GM12878 (cell line): ENCODE data around the gene GDNF. TPM values are rescaled to one million over a fixed set of nuclear protein-coding genes. Genes with fewer than 3 reads are reported as not detected.

Source experiments
- ATAC-seq: fragments of 200-7000 bp; cut with Tn5 transposase; 3 replicates; pipeline ENCODE4 v1.9.1; 2020; ENCODE audit warnings: mild to moderate bottlenecking, moderate library complexity
- BruUV-seq: library from RNA; stranded (reverse); fragments of 400-500 nt; replicated peaks from 2 replicates; lab custom pipeline; 2021; lab: Mats Ljungman, UMichigan
- CTCF ChIA-PET: fragments of 300-600 bp; sonication (Branson Sonifier 250); formaldehyde crosslinking; extraction: SDS; loops from one replicate; lab custom pipeline; 2021; ENCODE audit warnings: inconsistent platforms; lab: Yijun Ruan, JAX
- POLR2A ChIA-PET: fragments of 350-600 bp; formaldehyde crosslinking; extraction: SDS; loops from one replicate; lab custom pipeline; 2021; ENCODE audit warnings: inconsistent platforms; lab: Charles Lee
- RAD21 ChIA-PET: fragments of 300-600 bp; sonication (Branson Sonifier 250); formaldehyde crosslinking; loops from one replicate; lab custom pipeline; 2023; ENCODE audit warnings: antibody characterized with exemption; ENCODE audit not compliant: unreplicated experiment; lab: Charles Lee
- SMC1A ChIA-PET: fragments of 300-600 bp; sonication (Branson Sonifier 250); formaldehyde crosslinking; loops from one replicate; lab custom pipeline; 2023; ENCODE audit not compliant: unreplicated experiment, uncharacterized antibody; lab: Charles Lee
- DNase-seq: peaks from one replicate; pipeline ENCODE4 v3.0.0-alpha.2; 2011; ENCODE audit warnings: low read depth, low spot score
- FAIRE-seq: peaks from 3 replicates; lab custom pipeline; 2011; peaks lifted over from hg19 to GRCh38; lab: Jason Lieb, UNC
- H2AFZ ChIP-seq: 2 replicates; pipeline ENCODE4 v1.6.0; 2011; ENCODE audit warnings: low read depth, low read length, control low read depth; ENCODE audit not compliant: control insufficient read depth
- H3K27ac ChIP-seq: 2 replicates; pipeline ENCODE4 v1.5.1; 2011; ENCODE audit warnings: control low read depth; ENCODE audit not compliant: control insufficient read depth, insufficient read depth
- H3K27me3 ChIP-seq, 2 experiments: replicated peaks in 1 of 2; 2 replicates each; pipeline versions ENCODE4 v1.6.0 to v1.6.1; 2011; ENCODE audit warnings: low read length in 1 of 2; ENCODE audit not compliant: control insufficient read depth in 2 of 2, insufficient read depth in 2 of 2
- H3K36me3 ChIP-seq, 2 experiments: 2 replicates each; pipeline ENCODE4 v1.5.1; 2011; ENCODE audit warnings: low read length in 1 of 2; ENCODE audit not compliant: control insufficient read depth in 2 of 2, insufficient read depth in 2 of 2
- H3K4me1 ChIP-seq: 2 replicates; pipeline ENCODE4 v1.6.1; 2011; ENCODE audit warnings: mild to moderate bottlenecking, low read length, moderate library complexity, mixed read lengths; ENCODE audit not compliant: control insufficient read depth, insufficient read depth
- H3K4me2 ChIP-seq: 2 replicates; pipeline ENCODE4 v1.6.0; 2011; ENCODE audit warnings: control low read depth; ENCODE audit not compliant: control insufficient read depth, insufficient read depth
- H3K4me3 ChIP-seq: fragments of 200-600 bp; sonication (generic); 2 replicates; pipeline ENCODE4 v1.5.1; 2016
- H3K79me2 ChIP-seq: 2 replicates; pipeline ENCODE4 v1.6.0; 2011; ENCODE audit warnings: low read length; ENCODE audit not compliant: control insufficient read depth, insufficient read depth
- H3K9ac ChIP-seq: 2 replicates; pipeline ENCODE4 v1.8.0; 2011; ENCODE audit warnings: low read length, control low read depth, mixed read lengths; ENCODE audit not compliant: control insufficient read depth, insufficient read depth
- H3K9me3 ChIP-seq: replicated peaks from 3 replicates; pipeline ENCODE4 v1.5.1; 2011; ENCODE audit warnings: mild to moderate bottlenecking, low read length; ENCODE audit not compliant: control insufficient read depth, insufficient read depth
- H4K20me1 ChIP-seq: 2 replicates; pipeline ENCODE4 v1.6.0; 2011; ENCODE audit not compliant: control insufficient read depth, insufficient read depth
- CBFB ChIP-seq: IDR thresholded peaks from 2 replicates; pipeline ENCODE4 v1.6.1; 2016; ENCODE audit warnings: antibody characterized with exemption, low read depth
- LARP7 ChIP-seq: fragments of 450-650 bp; IDR thresholded peaks from 2 replicates; pipeline ENCODE4 v1.6.1; 2017; ENCODE audit warnings: mild to moderate bottlenecking
- NR2C1 ChIP-seq: fragments of 450-650 bp; IDR thresholded peaks from 2 replicates; pipeline ENCODE4 v1.6.1; 2017; ENCODE audit warnings: antibody characterized with exemption, mild to moderate bottlenecking, moderate library complexity
- NRF1 ChIP-seq: conservative IDR thresholded peaks from 2 replicates; pipeline ENCODE4 v1.6.1; 2011; ENCODE audit warnings: mild to moderate bottlenecking, low read depth, low read length, improper control_type of control experiment
- SMC3 ChIP-seq: IDR thresholded peaks from 2 replicates; pipeline ENCODE4 v1.6.1; 2011; ENCODE audit warnings: low read length, improper control_type of control experiment, borderline replicate concordance
- SP1 ChIP-seq: IDR thresholded peaks from one replicate; pipeline ENCODE4 v1.6.1; 2011; ENCODE audit warnings: low read depth, low read length
- ZSCAN29 ChIP-seq: fragments of 450-650 bp; IDR thresholded peaks from 2 replicates; pipeline ENCODE4 v1.6.1; 2017; ENCODE audit warnings: mild to moderate bottlenecking, moderate library complexity
- WGBS: methylation state at CpG from one replicate; pipeline ENCODE4 v1.1.6; 2016; ENCODE audit warnings: low lambda C conversion rate; ENCODE audit not compliant: insufficient replicate concordance, insufficient coverage; ENCODE audit errors: missing lambda C conversion rate; 5-methylcytosine and 5-hydroxymethylcytosine counted together
- in situ Hi-C: fragments of 300-500 bp; cut with MboI; formaldehyde crosslinking; loops from 9 replicates; pipeline ENCODE4 v1.14.3; 2018; ENCODE audit warnings: mixed read lengths
- intact Hi-C: fragments of 100-400 bp; cut with micrococcal nuclease; formaldehyde crosslinking; loops from one replicate; pipeline ENCODE4 v1.14.2; 2022; ENCODE audit not compliant: unreplicated experiment
- polyA plus RNA-seq, 11 experiments: library from polyadenylated mRNA; depleted of rRNA in 4 of 11; unstranded in 6 of 11; stranded (reverse) in 5 of 11; fragments of >200 nt; fragmentation: Nextera tagmentation in 4 of 11; fragmentation: Illumina TruSeq in 1 of 11; extraction: Ambion mirVana in 4 of 11; extraction: Trizol in 1 of 11; gene quantifications; 1 replicate in 1 of 11; 2 replicates in 10 of 11; pipeline versions ENCODE4 v1.2.1 to v1.2.3, GENCODE V29; 2011 to 2016; ENCODE audit warnings: inconsistent platforms in 2 of 11, missing spikeins in 2 of 11, low read depth in 1 of 11
- total RNA-seq, 4 experiments: library from RNA; depleted of rRNA in 3 of 4; stranded (reverse); fragments of >200 nt in 3 of 4; fragmentation: Illumina TruSeq in 1 of 4; extraction: Trizol in 1 of 4; gene quantifications; 2 replicates each; pipeline versions ENCODE4 v1.2.1 to v1.2.3, GENCODE V29; 2013 to 2021
- TF ChIP-seq, protein P1 (sequence below): fragments of 450-650 bp; IDR thresholded peaks from 2 replicates; pipeline ENCODE4 v1.6.1; 2017; ENCODE audit warnings: mild to moderate bottlenecking, moderate library complexity

GDNF gene
- total and polyA plus RNA-seq, 10 of the 15 experiments (the other 5 are each of a cell fraction or from before 2014, with no cell fraction given): not detected

DNA sequence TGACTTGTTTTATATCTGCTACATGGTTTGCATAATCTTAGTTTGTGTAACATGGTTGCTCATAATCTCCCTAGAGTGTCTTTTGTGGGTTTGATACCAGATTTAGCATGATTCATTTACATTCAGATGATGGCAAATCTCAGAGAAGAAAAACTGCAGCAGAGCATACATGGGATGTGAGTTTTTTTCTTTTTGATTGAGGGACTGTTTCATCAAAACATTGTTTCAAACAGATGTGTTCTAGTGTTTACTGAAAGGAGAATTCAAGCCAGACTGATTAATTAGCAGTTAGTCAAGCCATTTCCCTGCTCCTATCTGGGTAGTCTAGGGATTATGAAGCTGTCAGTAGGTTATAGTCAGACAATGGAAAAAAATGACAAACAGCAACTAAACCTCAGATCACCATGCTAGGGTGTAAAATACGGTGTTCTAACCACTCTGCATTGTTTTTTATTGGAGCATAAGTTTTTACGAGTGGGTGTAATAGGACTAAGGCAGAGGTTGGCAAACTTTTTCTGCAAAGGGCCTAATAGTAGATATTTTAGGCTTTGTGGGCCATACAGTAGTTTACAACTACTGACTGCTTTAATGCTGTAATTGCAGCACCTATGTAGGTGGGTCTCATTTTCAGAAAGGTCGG is 10.5 kb upstream of the GDNF start:
- no TSS peak for BruUV-seq
- ChIA-PET RAD21 (no interaction called here), POLR2A (no interaction called here), SMC1A (no interaction called here), CTCF (interaction anchor here (1.2 kb wide), 1 partner anchor 342 kb away, joined by 4 read pairs; no protein-coding TSS in a partner anchor)
- Histone ChIP-seq H3K9me3 (no peaks in the 10 kb centered on the region; the same call in 2 of the 3 replicates), H3K4me1 (peaks cover 8% of the 10 kb centered on the region), H3K4me3 (no peak overlapping the region), H2AFZ (no peak overlapping the region), H3K79me2 (no peaks in the 10 kb centered on the region), H3K36me3 (no peaks in the 10 kb centered on the region), H3K27ac (no peak overlapping the region), H3K4me2 (no peak overlapping the region), H4K20me1 (no peaks in the 10 kb centered on the region), H3K9ac (no peak overlapping the region), H3K27me3 (no peaks in the 10 kb centered on the region)
- no peak for FAIRE-seq
- in situ Hi-C loops (no loop called here), intact Hi-C loops (no loop called here)
- TF ChIP-seq SMC3: no peak
- TF ChIP-seq, protein P1, sequence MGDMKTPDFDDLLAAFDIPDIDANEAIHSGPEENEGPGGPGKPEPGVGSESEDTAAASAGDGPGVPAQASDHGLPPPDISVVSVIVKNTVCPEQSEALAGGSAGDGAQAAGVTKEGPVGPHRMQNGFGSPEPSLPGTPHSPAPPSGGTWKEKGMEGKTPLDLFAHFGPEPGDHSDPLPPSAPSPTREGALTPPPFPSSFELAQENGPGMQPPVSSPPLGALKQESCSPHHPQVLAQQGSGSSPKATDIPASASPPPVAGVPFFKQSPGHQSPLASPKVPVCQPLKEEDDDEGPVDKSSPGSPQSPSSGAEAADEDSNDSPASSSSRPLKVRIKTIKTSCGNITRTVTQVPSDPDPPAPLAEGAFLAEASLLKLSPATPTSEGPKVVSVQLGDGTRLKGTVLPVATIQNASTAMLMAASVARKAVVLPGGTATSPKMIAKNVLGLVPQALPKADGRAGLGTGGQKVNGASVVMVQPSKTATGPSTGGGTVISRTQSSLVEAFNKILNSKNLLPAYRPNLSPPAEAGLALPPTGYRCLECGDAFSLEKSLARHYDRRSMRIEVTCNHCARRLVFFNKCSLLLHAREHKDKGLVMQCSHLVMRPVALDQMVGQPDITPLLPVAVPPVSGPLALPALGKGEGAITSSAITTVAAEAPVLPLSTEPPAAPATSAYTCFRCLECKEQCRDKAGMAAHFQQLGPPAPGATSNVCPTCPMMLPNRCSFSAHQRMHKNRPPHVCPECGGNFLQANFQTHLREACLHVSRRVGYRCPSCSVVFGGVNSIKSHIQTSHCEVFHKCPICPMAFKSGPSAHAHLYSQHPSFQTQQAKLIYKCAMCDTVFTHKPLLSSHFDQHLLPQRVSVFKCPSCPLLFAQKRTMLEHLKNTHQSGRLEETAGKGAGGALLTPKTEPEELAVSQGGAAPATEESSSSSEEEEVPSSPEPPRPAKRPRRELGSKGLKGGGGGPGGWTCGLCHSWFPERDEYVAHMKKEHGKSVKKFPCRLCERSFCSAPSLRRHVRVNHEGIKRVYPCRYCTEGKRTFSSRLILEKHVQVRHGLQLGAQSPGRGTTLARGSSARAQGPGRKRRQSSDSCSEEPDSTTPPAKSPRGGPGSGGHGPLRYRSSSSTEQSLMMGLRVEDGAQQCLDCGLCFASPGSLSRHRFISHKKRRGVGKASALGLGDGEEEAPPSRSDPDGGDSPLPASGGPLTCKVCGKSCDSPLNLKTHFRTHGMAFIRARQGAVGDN: no peak
- no peak for TF ChIP-seq ZSCAN29
- TF ChIP-seq LARP7: no peak
- no peak for TF ChIP-seq SP1
- no peak for TF ChIP-seq NR2C1
- TF ChIP-seq CBFB: no peak
- no peak for TF ChIP-seq NRF1
- ATAC-seq: no peak
- DNase-seq: no peak
- 22% methylated on average over 3 of the region's 3 CpGs for WGBS
